ENCODE measurements around the gene SUMO1. TPM values are rescaled to one million over a fixed set of nuclear protein-coding genes. Genes with fewer than 3 reads are reported as not detected.

SUMO1 gene
- total and polyA plus RNA-seq, 2 of the 8 experiments (the other 6 are each of a cell fraction or from before 2014, with no cell fraction given) = 108 to 238 TPM

DNA sequence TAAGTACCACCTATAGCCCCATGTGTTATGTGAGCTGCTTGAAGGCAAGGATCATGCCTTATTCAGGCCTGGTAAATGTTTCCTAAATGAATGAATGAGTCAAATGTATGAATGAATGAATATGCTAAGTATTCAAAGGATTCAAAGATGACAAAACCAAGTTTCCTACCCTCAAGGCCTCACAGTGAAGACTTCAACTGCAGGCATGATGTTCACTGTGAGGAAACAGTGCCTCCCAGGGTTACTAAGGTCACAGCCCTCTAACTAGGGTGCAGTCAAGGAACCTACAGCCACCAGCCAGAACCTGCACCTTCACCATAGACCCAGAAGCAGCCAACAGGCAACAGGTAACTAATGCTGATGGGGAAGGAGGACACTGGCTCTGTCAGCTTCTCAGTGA, 69.3 kb downstream of the SUMO1 start (continued):
- no peak for TF ChIP-seq KDM5A (IDR thresholded peaks at IDR 0.05; ENCODE audit: low read length)
- TF ChIP-seq SP1 (IDR thresholded peaks at IDR 0.05; ENCODE audit: low read depth, low read length) = no peak
- TF ChIP-seq EGR1 (IDR thresholded peaks at IDR 0.05; ENCODE audit: borderline replicate concordance, low read depth, low read length) = no peak
- TF ChIP-seq RAD21 (IDR thresholded peaks at IDR 0.05 in 1 of 2, conservative IDR thresholded peaks at IDR 0.05 in 1 of 2; ENCODE audit: low read depth in 2 of 2, low read length in 2 of 2) = peak in 1 of 2 experiments; percentile 8; a peak in 1 of 4 replicates
